Body of pancreas (tissue), 4 donors: Measurements from ENCODE around the gene PTMS. TPM values are rescaled to one million over a fixed set of nuclear protein-coding genes. Genes with fewer than 3 reads are reported as not detected.
A peak's percentile ranks its signal among the peaks of the same experiment; 100 is the strongest.

ENCODE experiments used
- ATAC-seq: fragments of 150-250 bp; one replicate; pipeline ENCODE4 v1.9.1; 2016
- DNase-seq, 4 donors: peaks; one replicate each; pipeline ENCODE4 v3.0.0-alpha.2; 2019
- H3K27ac ChIP-seq, 4 donors: fragments of 200-600 bp; sonication (generic); 1 replicate in 3 of 4; 2 replicates in 1 of 4; pipeline versions ENCODE4 v1.5.1 to v1.6.1; 2016 to 2019; ENCODE audit warnings: mild to moderate bottlenecking in 1 of 4, mixed read lengths in 1 of 4, moderate library complexity in 1 of 4
- H3K27me3 ChIP-seq, 2 donors: fragments of 200-600 bp; sonication (generic); one replicate each; pipeline ENCODE4 v1.6.0; 2016; ENCODE audit warnings: mild to moderate bottlenecking in 1 of 2
- H3K36me3 ChIP-seq, 2 donors: fragments of 200-600 bp; sonication (generic); replicated peaks in 1 of 2; 2 replicates each; pipeline ENCODE4 v1.5.1; 2016; ENCODE audit warnings: low read depth in 2 of 2; ENCODE audit not compliant: insufficient read depth in 1 of 2
- H3K4me1 ChIP-seq: fragments of 200-600 bp; sonication (generic); one replicate; pipeline ENCODE4 v1.6.0; 2016
- H3K4me3 ChIP-seq, 2 donors: fragments of 200-600 bp; sonication (generic); 1 replicate in 1 of 2; 2 replicates in 1 of 2; pipeline ENCODE4 v1.5.1; 2016 to 2019
- H3K9me3 ChIP-seq, 3 donors: fragments of 200-600 bp; sonication (generic); 1 replicate in 2 of 3; 2 replicates in 1 of 3; pipeline ENCODE4 v1.5.1; 2016
- CTCF ChIP-seq, 7 experiments: fragments of 450-650 bp in 4 of 7; fragments of 200-600 bp in 3 of 7; sonication (generic) in 3 of 7; IDR thresholded peaks; one replicate each; pipeline ENCODE4 v1.5.1; 2016 to 2019; ENCODE audit warnings: antibody characterized with exemption in 7 of 7
- POLR2A ChIP-seq, 3 donors: fragments of 450-650 bp; IDR thresholded peaks; one replicate each; pipeline ENCODE4 v1.6.1; 2016; ENCODE audit warnings: antibody characterized with exemption in 3 of 3, mild to moderate bottlenecking in 2 of 3
- WGBS, 2 donors: methylation state at CpG; one replicate each; pipeline ENCODE4 v1.1.5; 2017; 5-methylcytosine and 5-hydroxymethylcytosine counted together
- intact Hi-C: fragments of 100-400 bp; cut with DNase I; formaldehyde crosslinking; loops from one replicate; pipeline ENCODE4 v1.15.1; 2023
- total RNA-seq, 2 donors: library from RNA; depleted of rRNA; stranded (reverse); fragments of >200 nt; gene quantifications; one replicate each; pipeline ENCODE4 v1.1.0, GENCODE V29; 2016

Gene PTMS
- total RNA-seq, 2 donors from 2014 or later = 69.5 to 109 TPM

DNA sequence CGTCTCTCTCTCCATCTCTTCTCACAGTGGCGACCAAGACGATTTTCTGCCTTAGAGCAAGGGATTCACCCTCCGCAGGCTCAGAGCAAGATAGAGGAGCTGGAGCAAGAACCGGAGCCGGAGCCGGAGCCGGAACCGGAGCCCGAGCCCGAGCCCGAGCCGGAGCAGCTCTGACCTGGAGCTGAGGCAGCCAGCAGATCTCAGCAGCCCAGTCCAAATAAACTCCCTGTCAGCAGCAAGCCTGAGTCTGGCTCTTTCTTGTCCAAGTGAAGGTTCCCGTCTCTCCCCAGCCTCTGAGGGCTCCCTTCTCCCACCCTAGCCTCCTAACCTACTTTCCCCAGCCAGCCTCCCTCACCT is 12.0 kb downstream of the PTMS start:
- intact Hi-C loops = no loop called here
- peaks cover 8% of the 10 kb centered on the region for H3K4me1 ChIP-seq
- peak; percentile 23 for ATAC-seq
- H3K36me3 ChIP-seq = no peaks in the 10 kb centered on the region
- TF ChIP-seq CTCF (IDR thresholded peaks at IDR 0.05) (no peak), POLR2A (IDR thresholded peaks at IDR 0.05) (no peak)
- H3K27me3 ChIP-seq = no peaks in the 10 kb centered on the region
- peak overlapping the region in 2 of 4 donors; percentile 29 to 36 for H3K27ac ChIP-seq
- H3K9me3 ChIP-seq = no peaks in the 10 kb centered on the region
- DNase-seq = peak in 2 of 4 donors; percentile 30 to 36
- 17 to 27% methylated on average over 14 of the region's 14 CpGs for WGBS, 2 donors
- no peak overlapping the region for H3K4me3 ChIP-seq

- WGBS, 2 donors = 2 to 3% methylated on average over 25 to 35 of the region's 35 CpGs
- intact Hi-C loops = no loop called here
These were observed 12.7 kb downstream of the PTMS start for GRCh38 chr12:6778574-6779550.

GRCh38 chr12:6779708-6780432 is 13.7 kb downstream of the PTMS start:
- TF ChIP-seq CTCF (IDR thresholded peaks at IDR 0.05) (no peak), POLR2A (IDR thresholded peaks at IDR 0.05) (no peak)
- Histone ChIP-seq H3K27ac (no peak overlapping the region), H3K36me3 (no peaks in the 10 kb centered on the region), H3K27me3 (no peaks in the 10 kb centered on the region), H3K4me1 (peaks cover 8% of the 10 kb centered on the region), H3K9me3 (no peaks in the 10 kb centered on the region), H3K4me3 (no peak overlapping the region)
- intact Hi-C loops = loop anchor here (5.0 kb wide), 1 partner anchor 43 kb away; no protein-coding TSS in a partner anchor
- 74 to 75% methylated on average over 6 of the region's 6 CpGs for WGBS, 2 donors
- ATAC-seq (no peak), DNase-seq (no peak)

More at GRCh38 chr12:6778574-6779550, 12.7 kb downstream of the PTMS start:
- no peaks in the 10 kb centered on the region for H3K27me3 ChIP-seq
- no peak overlapping the region for H3K4me3 ChIP-seq
- no peaks in the 10 kb centered on the region for H3K36me3 ChIP-seq
- H3K4me1 ChIP-seq = peaks cover 8% of the 10 kb centered on the region
- peak; percentile 98 for ATAC-seq
- peak; percentile 96 to 97 (median 97) for DNase-seq
- H3K27ac ChIP-seq = peak overlapping the region in 2 of 4 donors; percentile 29 to 36
- TF ChIP-seq POLR2A (IDR thresholded peaks at IDR 0.05) (peak in 1 of 3 donors; percentile 21), CTCF (IDR thresholded peaks at IDR 0.05) (peak; percentile 91 to 99 (median 99))
- H3K9me3 ChIP-seq = no peaks in the 10 kb centered on the region

DNA sequence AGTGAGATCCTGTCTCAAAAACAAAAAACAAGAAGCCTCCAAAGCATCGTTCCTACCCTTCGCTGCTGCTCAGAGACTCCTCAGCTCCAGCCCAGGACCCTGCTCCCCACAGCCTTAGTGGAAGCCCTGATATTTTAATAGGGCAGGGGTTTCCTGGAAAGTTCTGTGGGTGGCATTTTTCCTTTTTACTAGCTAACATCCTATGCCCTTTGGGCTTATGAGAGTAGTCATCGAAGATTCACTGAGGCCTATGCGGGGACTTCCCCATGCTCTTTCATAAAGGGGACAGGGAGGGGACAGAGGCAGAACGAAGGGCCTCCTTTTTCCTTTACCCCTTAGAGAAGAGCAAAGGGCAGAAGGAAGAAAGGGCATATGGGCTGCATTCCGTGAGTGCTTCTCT is 14.4 kb downstream of the PTMS start:
- WGBS, 2 donors = 75 to 82% methylated on average over 6 of the region's 6 CpGs
- DNase-seq (no peak), ATAC-seq (no peak)
- peaks cover 8% of the 10 kb centered on the region for H3K4me1 ChIP-seq
- no peaks in the 10 kb centered on the region for H3K36me3 ChIP-seq
- no peak overlapping the region for H3K4me3 ChIP-seq
- TF ChIP-seq POLR2A (IDR thresholded peaks at IDR 0.05) = no peak
- TF ChIP-seq CTCF (IDR thresholded peaks at IDR 0.05) = no peak
- H3K27me3 ChIP-seq = no peaks in the 10 kb centered on the region
- no peaks in the 10 kb centered on the region for H3K9me3 ChIP-seq
- intact Hi-C loops = loop anchor here (5.0 kb wide), 1 partner anchor 43 kb away; no protein-coding TSS in a partner anchor
- no peak overlapping the region for H3K27ac ChIP-seq
